Panc1 (cell line): ENCODE results near the gene SNX10.

Source experiments
- CTCF ChIP-seq: fragments of 450-650 bp; IDR thresholded peaks from 2 replicates; pipeline ENCODE4 v1.5.1; 2017; ENCODE audit warnings: mild to moderate bottlenecking
- POLR2AphosphoS5 ChIP-seq: IDR thresholded peaks from 2 replicates; pipeline ENCODE4 v1.6.1; 2012; ENCODE audit warnings: mild to moderate bottlenecking, low read depth, low read length, moderate library complexity
- SIN3A ChIP-seq: IDR thresholded peaks from 2 replicates; pipeline ENCODE4 v1.6.1; 2012; ENCODE audit warnings: low read depth, mild to moderate bottlenecking, low read length, moderate library complexity, borderline replicate concordance; ENCODE audit not compliant: insufficient read depth

DNA sequence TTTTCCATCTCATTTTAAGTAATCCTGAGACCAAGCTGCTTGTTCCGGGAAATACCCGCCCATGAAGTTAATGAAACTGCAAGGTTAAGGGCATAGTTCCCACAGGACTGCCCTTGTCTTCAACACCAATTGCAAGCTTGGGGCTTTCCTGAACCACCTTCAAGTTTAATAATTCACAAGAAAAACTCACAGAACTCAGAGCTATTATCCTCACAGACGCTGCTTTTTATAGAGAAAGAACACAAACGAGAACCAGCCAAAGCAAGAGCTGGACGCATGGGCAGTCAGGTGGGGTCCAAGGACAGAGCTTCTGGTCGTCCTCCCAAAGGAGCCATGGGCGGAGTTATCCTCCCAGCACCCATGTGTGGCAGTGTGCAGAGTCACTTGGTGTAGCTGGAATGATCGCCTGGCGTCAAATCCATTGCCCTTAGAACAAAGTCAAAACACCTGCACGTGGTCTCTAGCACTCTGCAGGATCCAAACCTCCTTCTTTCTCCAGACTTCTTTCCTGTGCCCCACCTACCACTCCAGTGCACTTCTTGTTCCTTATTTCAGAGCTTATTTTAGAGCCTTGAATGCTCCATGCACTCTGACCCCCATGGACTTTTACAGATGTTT lies 56.7 kb downstream of the SNX10 start:
- TF ChIP-seq CTCF, result no peak
- no peak for TF ChIP-seq POLR2AphosphoS5
- no peak for TF ChIP-seq SIN3A
